ENCODE results near the gene GIMAP2.

GRCh38 chr7:150738092-150738491 lies 52.6 kb downstream of the GIMAP2 start:
- TF ChIP-seq POLR2AphosphoS5 (IDR thresholded peaks at IDR 0.05) (no peak), POLR2A (IDR thresholded peaks at IDR 0.05) (no peak)
